ENCODE data around the gene CFAP61.

Gene CFAP61

DNA sequence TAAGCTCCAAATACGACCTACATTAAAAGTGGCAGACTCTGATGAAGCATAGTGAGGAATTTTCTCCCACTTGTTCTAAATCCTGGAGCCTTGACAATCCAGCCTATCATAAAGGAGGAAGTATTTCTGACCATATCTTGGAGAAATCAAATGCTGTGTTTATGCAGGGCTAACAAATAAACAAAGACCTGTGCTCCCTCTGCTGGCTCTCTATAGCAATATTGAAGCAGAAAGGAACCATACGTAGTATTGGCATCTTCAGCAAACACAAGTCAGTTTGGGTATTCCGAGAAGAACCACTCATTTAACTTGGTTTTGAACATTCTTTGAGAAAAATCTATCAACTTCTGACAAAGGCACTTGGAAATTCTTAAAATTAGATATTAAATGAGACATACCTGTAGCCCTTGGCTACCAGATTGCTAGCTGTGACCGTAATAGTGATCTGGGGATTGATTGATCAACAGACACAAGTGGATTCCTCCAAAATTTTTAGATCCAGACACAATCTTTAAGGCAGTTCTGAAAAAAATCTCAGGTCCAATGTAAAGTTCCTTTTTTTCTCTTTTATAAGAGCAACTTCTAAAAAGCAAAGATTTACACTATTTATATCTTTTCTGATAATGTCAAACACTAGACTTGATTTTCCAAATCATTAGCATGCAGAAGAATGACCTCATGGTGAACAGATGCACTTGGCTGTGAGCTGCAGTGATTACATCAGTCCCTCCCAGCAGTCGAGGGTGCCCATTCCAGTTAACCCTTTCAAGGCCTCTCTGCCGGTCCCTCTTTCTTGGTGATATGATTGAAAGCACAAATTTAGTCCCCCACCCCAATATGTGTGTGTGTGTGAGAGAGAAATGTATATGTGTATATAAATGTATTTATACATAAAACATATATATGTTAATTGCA lies 355.8 kb downstream of the CFAP61 start:
- no peak for DNase-seq

GRCh38 chr20:20409331-20409730 lies 357.0 kb downstream of the CFAP61 start:
- DNase-seq = no peak
